Naive thymus-derived CD8-positive, alpha-beta T cell (primary cell): ENCODE measurements around the gene MYBPC3. TPM values are rescaled to one million over a fixed set of nuclear protein-coding genes. Genes with fewer than 3 reads are reported as not detected.
"Not testable (repeated sequence)": the region's sequence is repeated elsewhere in the genome, so short reads cannot be mapped to it uniquely, and the experiment has no call there.

Experiments
- ATAC-seq, 2 donors: fragments of 150-1000 bp; cut with Tn5 transposase in 1 of 2; sonication (Bioruptor Pico), chemical (Tn5 transposase) in 1 of 2; 1 replicate in 1 of 2; 2 replicates in 1 of 2; pipeline ENCODE4 v1.10.0; 2021; ENCODE audit warnings: mild to moderate bottlenecking in 2 of 2, moderate library complexity in 2 of 2
- POLR2A ChIA-PET: fragments of 350-600 bp; sonication (Branson Sonifier 250); formaldehyde crosslinking; loops from one replicate; lab custom pipeline; 2021; ENCODE audit warnings: antibody characterized with exemption; lab: Charles Lee
- DNase-seq, 10 donors: peaks; one replicate each; pipeline versions ENCODE4 v3.0.0 to v3.0.0-alpha.2; 2020 to 2022
- H3K27ac Mint-ChIP-seq, 10 donors: one replicate each; pipeline ENCODE4 v1.8.0; 2020 to 2022; ENCODE audit warnings: mild to moderate bottlenecking in 10 of 10, mixed read lengths in 10 of 10, moderate library complexity in 4 of 10, inconsistent platforms in 1 of 10
- H3K27me3 Mint-ChIP-seq, 5 donors: one replicate each; pipeline ENCODE4 v1.8.0; 2021 to 2022; ENCODE audit warnings: mixed read lengths in 5 of 5
- H3K36me3 Mint-ChIP-seq, 3 donors: one replicate each; pipeline ENCODE4 v1.8.0; 2020 to 2022; ENCODE audit warnings: mixed read lengths in 3 of 3, mild to moderate bottlenecking in 2 of 3, inconsistent platforms in 1 of 3
- H3K4me1 Mint-ChIP-seq, 4 donors: one replicate each; pipeline ENCODE4 v1.8.0; 2021 to 2022; ENCODE audit warnings: mixed read lengths in 4 of 4
- H3K4me3 Mint-ChIP-seq, 10 donors: one replicate each; pipeline ENCODE4 v1.8.0; 2020 to 2022; ENCODE audit warnings: mild to moderate bottlenecking in 10 of 10, mixed read lengths in 10 of 10, moderate library complexity in 6 of 10, inconsistent platforms in 1 of 10
- H3K9me3 Mint-ChIP-seq, 9 donors: one replicate each; pipeline ENCODE4 v1.8.0; 2020 to 2022; ENCODE audit warnings: mixed read lengths in 9 of 9, mild to moderate bottlenecking in 3 of 9, inconsistent platforms in 1 of 9, moderate library complexity in 1 of 9
- polyA plus RNA-seq, 3 donors: library from polyadenylated mRNA; unstranded; fragments of 300-500 nt; fragmentation: Illumina TruSeq; gene quantifications; one replicate each; pipeline ENCODE4 v1.2.3, GENCODE V29; 2021
- total RNA-seq, 8 experiments: library from RNA in 2 of 8; stranded (reverse) in 2 of 8; gene quantifications; one replicate each; pipeline ENCODE4 v1.2.3 and lab custom pipeline; 2021 to 2026

The MYBPC3 gene
- total and polyA plus RNA-seq, 5 experiments from 2014 or later = 0.16 TPM; not detected in 4

DNA sequence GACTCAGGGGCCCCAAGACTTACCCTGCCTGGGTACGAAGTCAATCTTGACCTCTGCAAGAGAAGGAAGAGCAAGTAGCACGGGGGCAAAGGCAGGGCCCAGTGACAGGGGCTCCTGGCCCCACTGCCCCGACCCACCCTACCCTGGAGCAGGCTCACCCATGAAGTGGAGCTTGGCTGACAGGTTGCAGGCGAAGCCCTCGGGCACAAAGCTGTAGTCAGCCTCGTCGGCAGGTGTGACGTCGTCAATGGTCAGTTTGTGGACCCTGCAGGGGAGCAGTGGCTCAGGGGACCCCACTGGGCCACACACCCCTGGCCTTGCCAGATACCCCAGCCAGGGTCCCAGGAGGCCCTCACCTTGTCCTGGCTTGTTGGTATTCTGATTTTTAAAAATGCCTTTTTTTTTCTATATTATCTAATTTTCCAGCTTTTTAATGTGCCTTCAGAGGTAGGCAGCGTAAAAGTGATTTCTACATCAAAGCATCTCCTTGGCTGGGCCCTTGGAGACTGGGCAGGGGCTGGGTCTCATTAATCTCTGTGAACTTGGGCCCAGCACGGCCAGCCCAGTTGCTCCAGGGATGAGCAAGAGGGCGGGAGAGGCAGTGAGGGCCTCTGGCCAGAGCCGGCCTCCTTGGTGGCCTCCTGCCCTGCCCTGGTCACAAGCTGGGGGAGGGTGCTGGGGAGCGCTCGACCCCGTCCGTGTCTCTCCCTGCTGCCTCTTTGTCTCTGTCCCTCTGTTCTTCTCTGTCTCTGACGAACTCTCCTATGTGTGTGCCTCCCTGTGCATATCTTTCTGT, 11.3 kb downstream of the MYBPC3 start:
- Mint-ChIP-seq H3K27ac (peak overlapping the region in 1 of 10 donors; percentile 0), H3K9me3 (no peaks in the 10 kb centered on the region), H3K27me3 (no peaks in the 10 kb centered on the region), H3K36me3 (no peaks in the 10 kb centered on the region), H3K4me1 (peaks cover 0 to 2% (median 0%) of the 10 kb centered on the region in 4 donors), H3K4me3 (no peak overlapping the region)
- ATAC-seq = no peak
- DNase-seq = peak in 1 of 10 donors; percentile 52
- POLR2A ChIA-PET = no interaction called here

- peaks cover 0 to 2% (median 0%) of the 10 kb centered on the region in 4 donors for H3K4me1 Mint-ChIP-seq
- no peak overlapping the region for H3K27ac Mint-ChIP-seq
- POLR2A ChIA-PET = no interaction called here
- no peaks in the 10 kb centered on the region for H3K27me3 Mint-ChIP-seq
- H3K4me3 Mint-ChIP-seq = no peak overlapping the region
- ATAC-seq (no peak), DNase-seq (peak in 1 of 10 donors; percentile 14)
- H3K9me3 Mint-ChIP-seq = no peaks in the 10 kb centered on the region
- no peaks in the 10 kb centered on the region for H3K36me3 Mint-ChIP-seq
These were observed 12.5 kb downstream of the MYBPC3 start for GRCh38 chr11:47340010-47340409.

- POLR2A ChIA-PET = no interaction called here
- DNase-seq = peak in 1 of 10 donors; percentile 54
- Mint-ChIP-seq H3K4me3 (no peak overlapping the region), H3K4me1 (peaks cover 0 to 1% (median 0%) of the 10 kb centered on the region in 4 donors), H3K27me3 (no peaks in the 10 kb centered on the region), H3K9me3 (no peaks in the 10 kb centered on the region), H3K27ac (peak overlapping the region in 1 of 10 donors; percentile 51), H3K36me3 (no peaks in the 10 kb centered on the region)
- no peak for ATAC-seq
These were observed 13.9 kb downstream of the MYBPC3 start for GRCh38 chr11:47338396-47339241.

- no peak for DNase-seq
- H3K27ac Mint-ChIP-seq = no peak overlapping the region
- H3K4me1 Mint-ChIP-seq = no peaks in the 10 kb centered on the region
- no peaks in the 10 kb centered on the region for H3K36me3 Mint-ChIP-seq
- POLR2A ChIA-PET = interaction anchor here (0.7 kb wide), 1 partner anchor 1612 kb away, joined by 4 read pairs; no protein-coding TSS in a partner anchor
- no peak overlapping the region for H3K4me3 Mint-ChIP-seq
- H3K27me3 Mint-ChIP-seq = no peaks in the 10 kb centered on the region
- H3K9me3 Mint-ChIP-seq = no peaks in the 10 kb centered on the region
- no peak for ATAC-seq
These were observed 15.1 kb downstream of the MYBPC3 start for GRCh38 chr11:47337229-47337924.

DNA sequence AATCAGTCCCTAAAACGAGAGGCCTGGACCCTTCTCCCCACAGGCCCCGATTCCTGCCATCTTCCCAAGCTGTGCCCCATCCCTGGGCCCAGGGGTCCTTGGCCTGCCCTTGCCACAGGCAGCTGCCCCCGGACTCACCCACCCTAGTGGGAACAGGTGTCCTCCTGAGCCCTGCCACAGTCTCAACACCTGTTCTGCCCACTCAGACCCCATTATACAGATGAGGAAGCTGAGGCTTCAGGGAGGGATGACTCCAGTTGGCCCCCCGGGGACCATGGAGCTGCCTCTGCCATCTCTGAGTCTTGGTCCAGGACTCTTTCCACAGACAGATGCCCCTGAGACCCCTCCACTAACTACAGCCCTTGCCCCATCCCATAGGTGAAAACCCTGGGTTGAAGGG, 15.9 kb downstream of the MYBPC3 start:
- Mint-ChIP-seq H3K4me3 (no peak overlapping the region), H3K36me3 (no peaks in the 10 kb centered on the region), H3K9me3 (no peaks in the 10 kb centered on the region), H3K27me3 (no peaks in the 10 kb centered on the region), H3K27ac (no peak overlapping the region), H3K4me1 (no peaks in the 10 kb centered on the region)
- POLR2A ChIA-PET = interaction anchor here (0.7 kb wide), 2 partner anchors 17 to 1611 kb away, joined by 4 to 7 read pairs; no protein-coding TSS in a partner anchor
- DNase-seq (no peak), ATAC-seq (no peak)

DNA sequence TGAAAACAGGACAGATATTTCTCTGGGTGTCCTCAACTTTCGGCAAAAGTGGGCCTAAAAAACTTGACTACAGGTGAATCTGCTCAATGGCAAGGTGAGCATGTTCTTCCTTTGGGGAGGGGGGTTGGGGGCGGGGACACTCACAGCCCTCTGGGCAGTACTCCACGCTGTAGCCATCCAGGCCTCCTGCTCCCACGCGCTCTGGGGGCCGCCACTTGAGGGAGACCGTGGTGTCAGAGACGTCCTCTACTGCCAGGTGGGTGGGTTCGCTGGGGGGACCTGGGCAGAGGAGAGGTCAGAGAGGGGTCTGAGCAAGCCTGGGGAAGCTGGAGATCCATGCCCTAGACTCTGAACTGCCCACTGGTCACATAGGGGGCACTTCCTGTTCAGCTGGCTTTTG, 16.8 kb downstream of the MYBPC3 start:
- no peaks in the 10 kb centered on the region for H3K36me3 Mint-ChIP-seq
- no peaks in the 10 kb centered on the region for H3K27me3 Mint-ChIP-seq
- DNase-seq (no peak), ATAC-seq (no peak)
- POLR2A ChIA-PET = interaction anchor here (0.7 kb wide), 1 partner anchor 64 kb away, joined by 3 read pairs; no protein-coding TSS in a partner anchor
- H3K27ac Mint-ChIP-seq = no peak overlapping the region
- no peaks in the 10 kb centered on the region for H3K4me1 Mint-ChIP-seq
- H3K9me3 Mint-ChIP-seq = no peaks in the 10 kb centered on the region
- no peak overlapping the region for H3K4me3 Mint-ChIP-seq

GRCh38 chr11:47334699-47335411, 17.6 kb downstream of the MYBPC3 start:
- H3K27ac Mint-ChIP-seq, H3K36me3 Mint-ChIP-seq, H3K9me3 Mint-ChIP-seq, POLR2A ChIA-PET, H3K4me1 Mint-ChIP-seq, H3K27me3 Mint-ChIP-seq, H3K4me3 Mint-ChIP-seq, DNase-seq, ATAC-seq: not testable (repeated sequence)

- peak overlapping the region in 1 of 10 donors; percentile 15 for H3K27ac Mint-ChIP-seq
- no peaks in the 10 kb centered on the region for H3K9me3 Mint-ChIP-seq
- POLR2A ChIA-PET = interaction anchor here (1.3 kb wide), 1 partner anchor 66 kb away, joined by 3 read pairs; no protein-coding TSS in a partner anchor
- ATAC-seq (no peak), DNase-seq (no peak)
- no peaks in the 10 kb centered on the region for H3K4me1 Mint-ChIP-seq
- peaks cover 0 to 6% (median 0%) of the 10 kb centered on the region in 3 donors for H3K36me3 Mint-ChIP-seq
- H3K27me3 Mint-ChIP-seq = no peaks in the 10 kb centered on the region
- H3K4me3 Mint-ChIP-seq = no peak overlapping the region
These were observed 18.5 kb downstream of the MYBPC3 start for GRCh38 chr11:47333886-47334443.

DNA sequence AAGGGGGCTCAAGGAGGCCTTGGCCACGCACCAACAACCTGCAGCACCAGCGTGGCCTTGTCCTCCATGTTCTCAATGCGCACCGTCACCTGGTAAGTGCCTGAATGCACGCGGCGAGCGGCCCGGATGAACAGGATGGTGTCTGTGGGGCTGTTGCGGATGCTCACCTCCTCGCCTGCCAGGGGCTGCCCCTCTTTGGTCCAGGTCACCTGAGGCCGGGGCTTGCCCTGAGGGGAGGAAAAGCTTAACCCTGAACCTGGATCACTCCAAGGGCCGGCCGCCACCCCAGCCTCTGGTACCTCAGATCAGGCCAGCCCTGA, 19.0 kb downstream of the MYBPC3 start:
- Mint-ChIP-seq H3K4me3 (no peak overlapping the region), H3K36me3 (peaks cover 0 to 11% (median 0%) of the 10 kb centered on the region in 3 donors), H3K4me1 (no peaks in the 10 kb centered on the region), H3K27me3 (no peaks in the 10 kb centered on the region), H3K27ac (peak overlapping the region in 1 of 10 donors; percentile 34), H3K9me3 (no peaks in the 10 kb centered on the region)
- DNase-seq (no peak), ATAC-seq (no peak)
- POLR2A ChIA-PET = interaction anchor here (1.3 kb wide), 1 partner anchor 67 kb away, joined by 3 read pairs; no protein-coding TSS in a partner anchor

DNA sequence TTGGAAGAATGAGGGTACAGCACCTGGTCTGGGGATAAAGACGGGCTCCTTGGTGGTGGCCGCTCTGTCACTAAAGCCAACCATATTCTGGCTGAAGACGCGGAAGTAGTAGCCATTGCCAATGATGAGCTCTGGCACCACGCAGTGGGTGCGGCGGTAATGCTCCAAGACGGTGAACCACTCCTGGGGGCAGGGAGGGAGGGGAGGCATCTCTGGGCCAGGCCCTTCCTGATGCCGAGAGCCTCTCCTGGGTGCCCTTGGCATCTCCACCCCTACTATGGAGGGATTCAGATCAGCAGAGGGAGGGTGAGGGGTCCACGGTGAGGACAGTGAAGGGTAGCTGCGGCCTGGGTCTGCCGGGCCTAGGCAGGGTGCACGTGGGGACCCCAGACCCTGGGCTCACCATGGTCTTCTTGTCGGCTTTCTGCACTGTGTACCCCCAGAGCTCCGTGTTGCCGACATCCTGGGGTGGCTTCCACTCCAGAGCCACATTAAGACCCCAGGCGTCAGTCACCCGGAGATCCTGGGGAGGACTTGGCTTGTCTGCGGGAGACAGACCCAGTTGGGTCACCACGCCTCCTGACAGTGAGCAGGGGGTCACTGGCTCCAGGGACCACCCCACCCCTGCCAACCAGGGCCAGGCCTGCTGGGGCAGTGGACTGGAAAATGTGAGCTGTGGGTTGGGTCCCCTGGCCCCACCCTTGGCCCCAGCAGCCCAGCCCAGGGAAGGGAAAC, 19.5 kb downstream of the MYBPC3 start:
- Mint-ChIP-seq H3K27me3 (no peaks in the 10 kb centered on the region), H3K9me3 (no peaks in the 10 kb centered on the region), H3K36me3 (peaks cover 0 to 14% (median 0%) of the 10 kb centered on the region in 3 donors), H3K4me3 (no peak overlapping the region), H3K27ac (peak overlapping the region in 1 of 10 donors; percentile 34), H3K4me1 (no peaks in the 10 kb centered on the region)
- DNase-seq (no peak), ATAC-seq (no peak)
- POLR2A ChIA-PET = interaction anchor here (1.3 kb wide), 1 partner anchor 67 kb away, joined by 3 read pairs; no protein-coding TSS in a partner anchor

- ATAC-seq (no peak), DNase-seq (no peak)
- peak overlapping the region in 1 of 10 donors; percentile 58 for H3K27ac Mint-ChIP-seq
- H3K4me3 Mint-ChIP-seq = no peak overlapping the region
- no peaks in the 10 kb centered on the region for H3K4me1 Mint-ChIP-seq
- no peaks in the 10 kb centered on the region for H3K9me3 Mint-ChIP-seq
- H3K27me3 Mint-ChIP-seq = no peaks in the 10 kb centered on the region
- peaks cover 0 to 17% (median 0%) of the 10 kb centered on the region in 3 donors for H3K36me3 Mint-ChIP-seq
- POLR2A ChIA-PET = interaction anchor here (1.3 kb wide), 1 partner anchor 68 kb away, joined by 3 read pairs; no protein-coding TSS in a partner anchor
These were observed 20.2 kb downstream of the MYBPC3 start for GRCh38 chr11:47332303-47332711.
